Smooth muscle cell (in vitro differentiated cells): ENCODE measurements around the gene CDT1. TPM values are rescaled to one million over a fixed set of nuclear protein-coding genes. Genes with fewer than 3 reads are reported as not detected.

ENCODE experiments used
- DNase-seq: peaks from one replicate; lab custom pipeline; 2025; ENCODE audit not compliant: unreplicated experiment; lab: John Stamatoyannopoulos, UW
- H2AFZ ChIP-seq: fragments of 200-600 bp; sonication (generic); 2 replicates; pipeline ENCODE4 v1.6.0; 2016; ENCODE audit warnings: antibody characterized with exemption, low read depth, mild to moderate bottlenecking
- H3F3A ChIP-seq: fragments of 200-600 bp; sonication (generic); 2 replicates; pipeline ENCODE4 v1.6.0; 2017; ENCODE audit warnings: antibody characterized with exemption, low read depth
- H3K27ac ChIP-seq: fragments of 200-600 bp; sonication (generic); 2 replicates; pipeline ENCODE4 v1.5.1; 2016; ENCODE audit warnings: low read depth, mild to moderate bottlenecking
- H3K27me3 ChIP-seq: fragments of 200-600 bp; sonication (generic); 2 replicates; pipeline ENCODE4 v1.6.1; 2016; ENCODE audit warnings: low read depth, mild to moderate bottlenecking
- H3K36me3 ChIP-seq: fragments of 200-600 bp; sonication (generic); 2 replicates; pipeline ENCODE4 v1.5.1; 2016; ENCODE audit warnings: low read depth
- H3K4me1 ChIP-seq: fragments of 200-600 bp; sonication (generic); 2 replicates; pipeline ENCODE4 v1.5.1; 2016; ENCODE audit warnings: low read depth
- H3K4me2 ChIP-seq: fragments of 200-600 bp; sonication (generic); 2 replicates; pipeline ENCODE4 v1.6.0; 2016; ENCODE audit warnings: mild to moderate bottlenecking
- H3K4me3 ChIP-seq: fragments of 200-600 bp; sonication (generic); 2 replicates; pipeline ENCODE4 v1.5.1; 2016; ENCODE audit warnings: mild to moderate bottlenecking
- H3K79me2 ChIP-seq: fragments of 200-600 bp; sonication (generic); 2 replicates; pipeline ENCODE4 v1.6.0; 2016; ENCODE audit warnings: low read depth, mild to moderate bottlenecking
- H3K9ac ChIP-seq: fragments of 200-600 bp; sonication (generic); 2 replicates; pipeline ENCODE4 v1.6.0; 2016; ENCODE audit warnings: low read depth
- H3K9me3 ChIP-seq: fragments of 200-600 bp; sonication (generic); replicated peaks from 2 replicates; pipeline ENCODE4 v1.5.1; 2016; ENCODE audit warnings: low read depth
- H4K20me1 ChIP-seq: fragments of 200-600 bp; sonication (generic); 2 replicates; pipeline ENCODE4 v1.6.0; 2016; ENCODE audit warnings: low read depth
- WGBS: methylation state at CpG from one replicate; pipeline ENCODE4 v1.1.7; 2016; ENCODE audit warnings: low lambda C conversion rate; 5-methylcytosine and 5-hydroxymethylcytosine counted together
- polyA plus RNA-seq: library from polyadenylated mRNA; unstranded; fragments of >200 nt; fragmentation: Nextera tagmentation; extraction: Ambion mirVana; gene quantifications from 2 replicates; pipeline ENCODE4 v1.2.1, GENCODE V29; 2016
- total RNA-seq: library from RNA; depleted of rRNA; stranded (reverse); fragments of >200 nt; gene quantifications from 2 replicates; pipeline ENCODE4 v1.2.3, GENCODE V29; 2014
- TF ChIP-seq, protein P1 (sequence below): fragments of 200-600 bp; sonication (generic); IDR thresholded peaks from 2 replicates; pipeline ENCODE4 v1.5.1; 2017; ENCODE audit warnings: borderline replicate concordance, mild to moderate bottlenecking, antibody characterized with exemption; ENCODE audit not compliant: insufficient read depth, poor library complexity, severe bottlenecking

Gene CDT1
- total and polyA plus RNA-seq, 2 experiments from 2014 or later, result 5.3 to 13.3 TPM

DNA sequence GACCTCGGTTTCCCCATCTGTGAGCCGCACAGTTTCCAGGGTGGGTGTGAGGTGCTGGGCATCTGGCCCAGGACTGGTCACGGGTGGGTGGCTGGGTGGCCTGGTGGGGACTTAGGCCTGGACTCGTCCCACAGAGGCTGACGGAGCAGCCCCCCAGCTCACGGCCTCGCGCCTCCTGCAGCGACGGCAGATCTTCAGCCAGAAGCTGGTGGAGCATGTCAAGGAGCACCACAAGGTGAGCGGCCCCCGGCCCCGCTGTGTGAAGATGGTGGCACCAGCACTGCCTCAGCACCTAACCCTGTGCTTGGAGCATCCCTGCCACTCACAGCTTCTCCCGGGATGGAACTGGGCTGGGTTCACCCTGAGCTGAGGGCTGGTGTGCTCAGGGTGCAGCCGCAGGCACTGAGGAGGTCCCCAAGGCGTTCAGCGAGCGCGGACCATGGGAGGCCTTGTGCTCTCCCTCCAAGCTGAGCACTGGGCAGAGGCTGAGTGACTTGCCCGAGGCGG lies 2.4 kb downstream of the CDT1 start:
- Histone ChIP-seq H3K4me2 (no peak overlapping the region), H3K4me3 (no peak overlapping the region), H3K9me3 (no peaks in the 10 kb centered on the region), H3K27ac (no peak overlapping the region), H3K4me1 (peaks cover 18% of the 10 kb centered on the region), H3F3A (peaks cover 2% of the 10 kb centered on the region), H3K9ac (no peak overlapping the region), H3K27me3 (no peaks in the 10 kb centered on the region), H3K36me3 (no peaks in the 10 kb centered on the region), H2AFZ (no peak overlapping the region), H3K79me2 (no peaks in the 10 kb centered on the region), H4K20me1 (peaks cover 6% of the 10 kb centered on the region)
- DNase-seq, result no peak
- WGBS, result 98% methylated on average over 21 of the region's 21 CpGs
- TF ChIP-seq, protein P1, sequence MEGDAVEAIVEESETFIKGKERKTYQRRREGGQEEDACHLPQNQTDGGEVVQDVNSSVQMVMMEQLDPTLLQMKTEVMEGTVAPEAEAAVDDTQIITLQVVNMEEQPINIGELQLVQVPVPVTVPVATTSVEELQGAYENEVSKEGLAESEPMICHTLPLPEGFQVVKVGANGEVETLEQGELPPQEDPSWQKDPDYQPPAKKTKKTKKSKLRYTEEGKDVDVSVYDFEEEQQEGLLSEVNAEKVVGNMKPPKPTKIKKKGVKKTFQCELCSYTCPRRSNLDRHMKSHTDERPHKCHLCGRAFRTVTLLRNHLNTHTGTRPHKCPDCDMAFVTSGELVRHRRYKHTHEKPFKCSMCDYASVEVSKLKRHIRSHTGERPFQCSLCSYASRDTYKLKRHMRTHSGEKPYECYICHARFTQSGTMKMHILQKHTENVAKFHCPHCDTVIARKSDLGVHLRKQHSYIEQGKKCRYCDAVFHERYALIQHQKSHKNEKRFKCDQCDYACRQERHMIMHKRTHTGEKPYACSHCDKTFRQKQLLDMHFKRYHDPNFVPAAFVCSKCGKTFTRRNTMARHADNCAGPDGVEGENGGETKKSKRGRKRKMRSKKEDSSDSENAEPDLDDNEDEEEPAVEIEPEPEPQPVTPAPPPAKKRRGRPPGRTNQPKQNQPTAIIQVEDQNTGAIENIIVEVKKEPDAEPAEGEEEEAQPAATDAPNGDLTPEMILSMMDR, result no peak

DNA sequence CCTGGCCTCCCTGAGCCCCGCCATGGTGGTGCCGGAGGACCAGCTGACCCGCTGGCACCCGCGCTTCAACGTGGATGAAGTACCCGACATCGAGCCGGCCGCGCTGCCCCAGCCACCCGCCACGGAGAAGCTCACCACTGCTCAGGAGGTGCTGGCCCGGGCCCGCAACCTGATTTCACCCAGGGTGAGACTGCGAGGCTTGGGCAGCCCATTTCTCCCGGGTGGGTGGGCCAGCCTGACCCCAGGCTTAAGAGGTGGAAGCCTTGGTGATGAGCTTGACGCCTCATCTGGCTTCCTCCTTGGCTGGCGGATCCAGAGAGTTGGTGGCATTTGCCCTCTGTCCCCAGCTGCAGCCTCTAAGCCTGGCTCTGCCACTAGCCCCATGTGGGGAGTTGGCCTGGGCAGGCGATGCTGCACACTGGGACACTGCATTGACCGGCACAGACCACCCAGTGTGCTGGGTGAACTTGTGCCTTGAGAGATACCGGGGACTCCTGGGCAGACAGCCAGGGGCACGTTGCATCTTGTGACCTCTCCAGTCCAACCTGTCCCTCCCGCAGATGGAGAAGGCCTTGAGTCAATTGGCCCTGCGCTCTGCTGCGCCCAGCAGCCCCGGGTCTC lies 3.0 kb downstream of the CDT1 start:
- WGBS, result 92% methylated on average over 23 of the region's 27 CpGs
- Histone ChIP-seq H3K27me3 (no peaks in the 10 kb centered on the region), H3K4me1 (peaks cover 20% of the 10 kb centered on the region), H3K4me3 (no peak overlapping the region), H3K79me2 (no peaks in the 10 kb centered on the region), H3K4me2 (no peak overlapping the region), H3K27ac (no peak overlapping the region), H2AFZ (no peak overlapping the region), H3K9ac (no peak overlapping the region), H3K9me3 (no peaks in the 10 kb centered on the region), H3F3A (peaks cover 2% of the 10 kb centered on the region), H4K20me1 (peaks cover 9% of the 10 kb centered on the region), H3K36me3 (no peaks in the 10 kb centered on the region)
- TF ChIP-seq, protein P1, result no peak
- no peak for DNase-seq

DNA sequence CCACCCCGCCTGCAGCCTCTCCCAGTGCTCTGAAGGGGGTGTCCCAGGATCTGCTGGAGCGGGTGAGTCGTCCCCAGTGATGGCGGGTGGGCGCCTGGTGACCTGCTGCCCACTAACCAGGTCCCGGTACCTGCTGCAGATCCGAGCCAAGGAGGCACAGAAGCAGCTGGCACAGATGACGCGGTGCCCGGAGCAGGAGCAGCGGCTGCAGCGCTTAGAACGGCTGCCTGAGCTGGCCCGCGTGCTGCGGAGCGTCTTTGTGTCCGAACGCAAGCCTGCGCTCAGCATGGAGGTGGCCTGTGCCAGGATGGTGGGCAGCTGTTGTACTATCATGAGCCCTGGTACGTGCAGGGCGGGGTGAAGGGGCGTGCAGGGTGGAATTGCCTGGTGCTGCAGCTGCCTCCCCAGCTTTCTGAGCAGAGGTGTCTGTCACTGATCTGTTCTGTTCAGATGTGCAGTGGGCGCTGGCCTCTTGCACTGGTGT lies 3.6 kb downstream of the CDT1 start:
- Histone ChIP-seq H3K4me3 (no peak overlapping the region), H3K4me1 (peaks cover 20% of the 10 kb centered on the region), H3K9ac (no peak overlapping the region), H2AFZ (no peak overlapping the region), H3K27me3 (no peaks in the 10 kb centered on the region), H3K4me2 (no peak overlapping the region), H3K27ac (no peak overlapping the region), H3F3A (peaks cover 2% of the 10 kb centered on the region), H3K79me2 (no peaks in the 10 kb centered on the region), H3K36me3 (no peaks in the 10 kb centered on the region), H4K20me1 (peaks cover 9% of the 10 kb centered on the region), H3K9me3 (no peaks in the 10 kb centered on the region)
- TF ChIP-seq, protein P1, result no peak
- DNase-seq, result no peak
- WGBS, result 99% methylated on average over 24 of the region's 24 CpGs
